GM20000 (cell line): ENCODE data around the gene PCDHGC4.

Experiments used
- DNase-seq: peaks from one replicate; pipeline ENCODE4 v3.0.0; 2012; ENCODE audit warnings: low spot score
- CTCF ChIP-seq: IDR thresholded peaks from 2 replicates; pipeline ENCODE4 v1.5.1; 2012; ENCODE audit warnings: mild to moderate bottlenecking, control low read depth; ENCODE audit errors: extremely low read depth, missing control alignments

PCDHGC4 gene

GRCh38 chr5:141484641-141485311, at the start of gene PCDHGC4:
TSS of gene PCDHGC4 (plus strand) at chr5:141485030. CDS start at chr5:141485174, 144 bp downstream.
- no peak for TF ChIP-seq CTCF
- peak; percentile 42 for DNase-seq

- no peak for TF ChIP-seq CTCF
- no peak for DNase-seq
Observed at GRCh38 chr5:141437221-141437620, 47.6 kb upstream of the PCDHGC4 start.

- no peak for TF ChIP-seq CTCF
- no peak for DNase-seq
Observed at GRCh38 chr5:141439411-141440141, 45.3 kb upstream of the PCDHGC4 start.

GRCh38 chr5:141440341-141440740, 44.5 kb upstream of the PCDHGC4 start:
- DNase-seq: no peak
- no peak for TF ChIP-seq CTCF

- no peak for DNase-seq
- TF ChIP-seq CTCF: no peak
Observed at GRCh38 chr5:141441571-141442170, 43.2 kb upstream of the PCDHGC4 start.

GRCh38 chr5:141465351-141465750, 19.5 kb upstream of the PCDHGC4 start:
- no peak for TF ChIP-seq CTCF
- no peak for DNase-seq

- DNase-seq: peak; percentile 86
Observed at GRCh38 chr5:141475625-141476131, 9.2 kb upstream of the PCDHGC4 start, which contains the start of gene PCDHGC3. TSS of gene PCDHGC3 (plus strand) at chr5:141475966. CDS start at chr5:141476117, 151 bp downstream.

More at GRCh38 chr5:141475625-141476131, 9.2 kb upstream of the PCDHGC4 start, which contains the start of gene PCDHGC3:
- TF ChIP-seq CTCF: peak; percentile 62
